GM18858 (cell line): Measurements from ENCODE around the gene SPATS1.
"Not testable (repeated sequence)": the region's sequence is repeated elsewhere in the genome, so short reads cannot be mapped to it uniquely, and the experiment has no call there.

Source experiments
- ATAC-seq: cut with Tn5 transposase; IDR thresholded peaks from one replicate; pipeline ENCODE4 v1.9.1; 2021; ENCODE audit not compliant: unreplicated experiment

Gene SPATS1

DNA sequence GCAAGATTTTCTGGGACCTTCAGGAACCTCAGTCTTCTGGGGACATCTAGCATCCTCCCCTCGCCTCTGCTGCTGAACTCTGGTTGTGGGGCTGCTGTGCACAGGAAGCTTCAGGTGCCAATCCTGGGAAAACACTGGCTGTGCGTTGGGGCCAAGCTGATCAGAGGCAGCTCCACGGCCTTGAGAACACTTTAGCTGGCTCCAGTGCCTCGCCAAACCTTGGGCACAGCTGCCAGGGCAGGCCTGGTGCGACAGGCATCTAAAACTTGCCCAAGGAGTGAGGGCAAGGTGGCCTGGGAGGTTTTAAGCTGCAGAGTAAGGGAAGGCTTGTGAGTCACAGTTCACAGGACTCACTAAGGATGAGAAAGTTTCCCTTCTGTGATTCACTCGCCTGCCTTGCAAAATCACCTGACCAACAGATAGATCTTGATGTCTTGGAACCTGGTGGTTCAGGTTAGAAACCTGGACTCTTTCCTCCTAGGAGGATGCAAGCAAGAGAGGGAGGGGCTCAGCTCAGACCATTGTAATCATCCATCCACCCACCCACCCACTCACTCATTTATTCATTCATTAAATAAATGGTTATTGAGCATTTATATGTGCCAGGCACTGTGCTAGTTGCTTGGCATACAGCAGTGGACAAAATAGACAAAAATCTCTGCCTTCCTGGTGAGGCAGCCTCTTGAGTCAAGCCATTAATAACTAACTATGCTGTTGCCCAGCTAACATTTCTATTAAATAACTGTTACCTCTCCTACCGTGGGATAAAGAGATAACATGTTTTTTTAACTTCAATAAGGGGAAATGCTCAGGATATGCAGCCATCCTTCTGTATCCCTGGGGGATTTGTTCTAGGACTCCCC is 2.5 kb upstream of the SPATS1 start:
- ATAC-seq = no peak

DNA sequence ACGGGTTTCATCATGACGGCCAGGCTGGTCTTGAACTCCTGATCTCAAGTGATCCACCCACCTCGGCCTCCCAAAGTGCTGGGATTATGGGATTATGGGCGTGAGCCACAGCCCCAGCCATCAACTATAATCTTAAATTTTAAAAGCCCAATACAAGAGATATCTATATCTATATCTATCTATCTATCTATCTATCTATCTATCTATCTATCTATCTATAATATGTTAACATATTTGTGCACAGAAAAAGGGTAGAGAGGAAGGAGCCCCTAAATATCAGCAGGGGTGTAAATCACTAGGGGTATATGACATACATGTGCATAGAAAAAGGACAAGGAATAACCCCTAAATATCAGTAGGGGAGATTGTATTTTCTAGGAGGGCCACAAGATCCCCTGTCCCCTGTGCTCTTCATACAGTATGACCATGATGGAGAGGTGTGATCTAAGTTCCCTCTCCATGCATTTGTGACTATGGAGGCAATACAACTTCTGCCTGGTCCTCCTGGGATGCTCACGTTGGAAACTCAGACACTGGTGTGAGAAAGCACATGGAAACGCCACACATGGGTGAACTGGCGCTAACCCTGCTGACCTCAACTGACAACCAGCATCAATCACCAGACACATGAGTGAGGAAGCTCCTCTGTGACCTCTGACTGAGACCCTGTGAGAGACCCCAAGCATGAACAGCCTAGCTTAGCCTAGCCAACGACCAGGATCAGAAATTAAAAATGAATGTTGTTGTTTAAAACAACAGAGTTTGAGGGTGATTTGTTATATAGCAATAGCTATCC is 1.2 kb upstream of the SPATS1 start:
- no peak for ATAC-seq

DNA sequence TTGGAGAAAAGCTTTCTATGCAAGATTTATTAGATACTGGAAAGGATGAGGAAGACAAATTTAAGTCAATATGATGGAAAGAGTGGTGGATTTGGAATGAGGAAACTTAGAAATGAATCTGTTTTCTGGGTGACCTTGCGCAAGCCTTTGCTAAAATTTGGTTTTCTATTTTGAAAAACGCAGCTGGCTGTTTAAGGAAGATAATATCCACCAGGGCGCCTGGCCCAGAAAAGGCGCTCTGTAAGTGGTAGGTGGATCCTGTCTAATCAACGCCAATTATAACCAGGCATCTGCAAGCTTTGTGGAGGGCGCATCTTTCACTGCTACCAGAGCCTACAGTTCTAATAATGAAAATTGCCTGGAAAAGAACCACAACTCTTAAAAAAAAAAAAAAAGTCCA is 398 bp upstream of the SPATS1 start:
- ATAC-seq = no peak

DNA sequence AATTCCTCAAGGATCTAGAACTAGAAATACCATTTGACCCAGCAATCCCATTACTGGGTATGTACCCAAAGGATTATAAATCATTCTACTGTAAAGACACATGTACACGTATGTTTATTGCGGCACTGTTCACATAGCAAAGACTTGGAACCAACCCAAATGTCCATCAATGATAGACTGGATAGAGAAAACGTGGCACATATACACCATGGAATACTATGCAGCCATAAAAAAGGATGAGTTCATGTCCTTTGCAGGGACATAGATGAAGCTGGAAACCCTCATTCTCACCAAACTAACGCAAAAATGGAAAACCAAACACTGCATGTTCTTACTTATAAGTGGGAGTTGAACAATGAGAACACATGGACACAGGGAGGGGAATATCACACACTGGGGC is 4.4 kb downstream of the SPATS1 start:
- ATAC-seq = not testable (repeated sequence)

DNA sequence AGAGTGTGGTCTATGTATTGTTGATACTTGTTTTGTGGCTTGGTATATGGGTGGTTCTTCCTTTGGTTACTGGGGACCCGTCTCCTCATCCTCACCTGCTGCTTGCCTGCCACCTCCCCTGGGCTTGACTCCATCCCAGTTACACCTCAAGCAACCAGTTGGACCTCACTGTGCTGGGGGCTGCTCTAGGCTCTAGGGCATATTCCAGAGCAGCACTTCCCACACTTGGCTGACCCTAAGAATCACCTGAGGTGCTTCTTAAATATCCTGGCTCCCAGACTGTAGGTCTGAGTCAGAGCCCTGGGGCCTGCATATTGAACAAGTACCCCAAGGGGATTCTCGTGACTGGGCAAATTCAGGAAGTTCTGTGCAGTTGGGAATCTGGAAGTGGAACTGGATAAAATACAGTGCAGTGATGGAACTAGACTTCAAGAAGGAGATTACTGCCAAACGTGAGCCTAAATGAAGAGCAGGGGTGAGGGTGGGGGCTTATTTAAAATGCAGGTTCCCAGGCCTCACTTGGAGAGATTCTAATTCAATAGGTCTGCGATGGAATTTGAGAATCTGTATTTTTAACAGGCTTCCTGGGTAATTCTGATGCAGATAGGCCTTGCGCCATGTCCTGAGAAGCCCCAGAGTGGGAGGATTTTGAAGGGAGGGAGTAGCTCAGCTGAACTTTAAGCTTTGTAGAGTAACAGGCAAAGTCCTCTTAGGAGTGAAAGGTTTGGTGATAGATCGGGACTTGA is 7.6 kb downstream of the SPATS1 start:
- ATAC-seq = no peak

- not testable (repeated sequence) for ATAC-seq
Measured at GRCh38 chr6:44350650-44350994, 8.2 kb downstream of the SPATS1 start.

DNA sequence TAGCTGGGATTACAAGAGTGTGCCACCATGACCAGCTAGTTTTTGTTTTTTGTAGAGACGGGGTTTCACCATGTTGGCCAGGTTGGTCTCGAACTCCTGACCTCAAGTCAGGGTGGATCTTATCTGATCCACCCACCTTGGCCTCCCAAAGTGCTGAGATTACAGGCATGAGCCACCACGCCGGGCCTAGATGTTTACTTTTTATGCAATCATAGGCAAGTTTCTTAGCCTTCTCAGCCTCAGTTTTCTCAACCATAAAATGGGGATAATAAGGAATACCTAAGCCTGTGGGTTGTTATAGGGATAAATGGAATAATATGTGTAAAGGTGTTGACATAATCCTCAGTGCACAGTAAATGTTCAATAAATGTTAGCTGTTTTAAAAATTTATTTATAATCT is 9.8 kb downstream of the SPATS1 start:
- no peak for ATAC-seq

DNA sequence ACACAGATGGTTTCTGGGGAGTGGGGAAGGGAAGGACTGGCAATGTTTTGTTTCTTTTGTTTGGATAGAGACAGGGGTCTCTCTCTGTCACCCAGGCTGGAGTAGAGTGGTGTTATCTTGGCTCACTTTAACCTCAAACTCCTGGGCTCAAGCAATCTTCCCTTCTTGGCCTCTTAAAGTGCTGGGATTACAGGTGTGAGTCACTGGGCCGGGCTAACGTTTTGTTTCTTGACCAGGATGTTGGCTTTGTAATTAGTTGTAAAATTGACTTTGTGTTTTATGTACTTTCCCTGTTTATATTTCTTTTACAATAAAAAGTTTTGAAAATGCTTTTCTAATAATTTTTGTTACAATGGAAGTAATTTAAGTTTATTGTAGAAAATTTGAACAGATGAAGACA is 10.9 kb downstream of the SPATS1 start:
- no peak for ATAC-seq

DNA sequence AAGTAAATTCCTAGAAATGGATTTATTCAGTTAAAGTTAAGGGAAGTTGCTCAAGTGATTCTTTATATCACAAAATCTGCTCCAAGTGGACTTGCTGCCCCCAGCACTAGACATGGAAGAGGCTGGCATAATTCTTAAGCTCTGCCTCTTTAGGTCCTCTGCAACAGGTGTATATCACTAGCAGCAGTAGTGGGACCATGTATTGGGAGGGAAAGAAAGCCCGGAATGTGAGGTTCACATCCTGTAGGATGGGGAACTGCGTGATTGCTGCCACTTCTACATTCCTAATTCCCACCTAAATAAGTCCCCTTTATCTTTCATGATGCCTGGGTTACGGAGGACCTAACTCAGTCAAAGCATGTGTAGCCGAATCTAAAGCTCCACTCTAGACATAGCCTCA is 13.2 kb downstream of the SPATS1 start:
- no peak for ATAC-seq

DNA sequence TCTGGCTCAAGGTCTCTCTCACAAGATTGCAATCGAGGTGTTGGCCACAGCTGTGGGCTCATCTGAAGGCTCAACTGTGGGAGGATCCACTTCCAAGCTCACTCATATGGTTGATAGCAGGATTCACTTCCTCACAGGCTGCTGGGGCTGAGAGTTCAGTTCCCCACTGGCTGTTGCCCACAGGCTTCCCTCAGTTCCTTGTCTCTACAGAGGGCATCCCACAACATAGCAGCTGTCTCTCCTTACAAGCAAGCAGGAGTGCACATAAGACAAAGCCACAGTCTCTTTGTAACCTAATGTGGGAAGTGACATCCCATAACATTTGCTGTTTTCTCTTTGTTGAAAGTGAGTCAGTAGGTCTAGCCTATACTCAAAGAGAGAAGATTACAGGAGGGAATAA is 14.0 kb downstream of the SPATS1 start:
- no peak for ATAC-seq

DNA sequence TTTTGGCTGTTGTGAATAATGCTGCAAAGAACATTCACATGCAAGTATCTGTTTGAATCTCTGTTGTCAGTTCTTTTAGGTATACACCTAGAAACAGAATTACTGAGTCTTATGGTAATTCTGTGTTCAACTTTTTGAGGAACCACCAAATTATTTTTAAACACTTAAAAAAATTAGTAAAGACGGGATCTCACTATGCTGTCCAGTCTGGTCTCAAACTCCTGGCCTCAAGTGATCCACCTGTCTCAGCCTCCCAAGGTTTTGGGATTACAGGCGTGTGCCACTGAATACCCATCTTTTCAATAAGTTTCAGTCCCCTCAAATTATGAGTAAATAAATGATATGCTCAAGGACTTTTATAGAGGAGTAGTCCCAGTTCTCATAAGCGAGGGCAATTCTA is 17.5 kb downstream of the SPATS1 start:
- no peak for ATAC-seq

- ATAC-seq = no peak
Measured at GRCh38 chr6:44361947-44362346, 19.5 kb downstream of the SPATS1 start.

- ATAC-seq = no peak
Measured at GRCh38 chr6:44363377-44363926, 21.0 kb downstream of the SPATS1 start.

- ATAC-seq = no peak
Measured at GRCh38 chr6:44366781-44367180, 24.3 kb downstream of the SPATS1 start.

DNA sequence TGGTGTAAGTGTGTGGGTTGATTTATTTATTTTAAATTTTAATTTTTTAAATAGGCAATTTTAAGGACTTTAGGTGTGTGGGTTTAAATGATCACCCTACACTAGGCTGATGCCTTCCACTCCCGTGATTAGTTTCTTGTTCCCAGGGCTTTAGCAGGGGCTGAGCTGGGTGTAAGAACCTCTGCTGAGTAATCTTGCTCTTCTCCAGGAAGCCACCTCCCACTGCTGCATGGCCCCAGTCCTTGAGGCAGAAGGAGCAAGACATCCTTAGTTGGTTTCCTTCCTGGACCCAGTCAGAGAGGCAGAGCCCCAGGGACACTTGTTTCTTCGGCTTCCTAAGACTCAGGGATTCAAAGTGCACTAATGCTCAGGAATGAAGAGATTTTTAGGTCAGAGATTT is 25.2 kb downstream of the SPATS1 start:
- no peak for ATAC-seq

DNA sequence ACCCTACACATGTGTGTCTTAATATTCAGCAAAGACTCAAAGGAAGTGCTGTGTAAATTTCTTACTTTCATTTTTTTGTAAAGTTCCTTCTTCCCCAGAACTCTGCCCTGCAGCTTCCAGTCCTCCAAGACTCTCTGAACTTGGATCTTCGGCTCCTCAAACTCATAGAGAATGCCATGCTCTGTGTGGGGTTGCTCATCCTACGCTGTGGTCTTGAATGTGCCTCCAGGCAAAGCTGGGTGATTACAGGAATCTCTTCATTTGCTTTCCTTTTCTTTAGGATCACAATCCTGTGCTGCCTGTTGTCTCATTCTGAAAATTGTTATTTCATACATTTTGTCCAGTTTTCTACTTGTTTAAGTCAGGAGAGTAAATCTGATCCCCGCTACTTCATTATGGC is 30.6 kb downstream of the SPATS1 start:
- ATAC-seq = no peak

- ATAC-seq = no peak
Measured at GRCh38 chr6:44373787-44374186, 31.3 kb downstream of the SPATS1 start.

GRCh38 chr6:44375071-44375470 is 32.6 kb downstream of the SPATS1 start:
- ATAC-seq = no peak

GRCh38 chr6:44377484-44377883 is 35.0 kb downstream of the SPATS1 start:
- no peak for ATAC-seq

GRCh38 chr6:44377971-44378370 is 35.5 kb downstream of the SPATS1 start:
- no peak for ATAC-seq

GRCh38 chr6:44381739-44382138 is 39.3 kb downstream of the SPATS1 start:
- no peak for ATAC-seq
